GM21737 (cell line): ENCODE results near the gene ATP5F1E.
"Not testable (repeated sequence)": the region's sequence is repeated elsewhere in the genome, so short reads cannot be mapped to it uniquely, and the experiment has no call there.

Source experiments
- ATAC-seq: cut with Tn5 transposase; IDR thresholded peaks from one replicate; pipeline ENCODE4 v1.9.1; 2021; ENCODE audit warnings: mild to moderate bottlenecking, moderate library complexity; ENCODE audit not compliant: unreplicated experiment

The ATP5F1E gene

GRCh38 chr20:59022754-59023153 is 9.4 kb downstream of the ATP5F1E start:
- ATAC-seq, result no peak

GRCh38 chr20:59020938-59021551 is 11.1 kb downstream of the ATP5F1E start:
- ATAC-seq, result no peak

- no peak for ATAC-seq
These were observed 12.9 kb downstream of the ATP5F1E start, which contains the start of gene TUBB1 for GRCh38 chr20:59019217-59019616. TUBB1 (plus strand) TSS chr20:59019429; CDS start chr20:59019523, 94 bp downstream.

- ATAC-seq, result no peak
These were observed 13.3 kb downstream of the ATP5F1E start for GRCh38 chr20:59018817-59019216.

GRCh38 chr20:59017493-59018231 is 14.5 kb downstream of the ATP5F1E start:
- no peak for ATAC-seq

GRCh38 chr20:59016795-59017492 is 15.2 kb downstream of the ATP5F1E start:
- no peak for ATAC-seq

GRCh38 chr20:59015812-59016711 is 16.1 kb downstream of the ATP5F1E start:
- no peak for ATAC-seq

GRCh38 chr20:59015411-59015810 is 16.7 kb downstream of the ATP5F1E start:
- no peak for ATAC-seq

GRCh38 chr20:59014680-59015389 is 17.3 kb downstream of the ATP5F1E start:
- no peak for ATAC-seq

GRCh38 chr20:59013959-59014608 is 18.1 kb downstream of the ATP5F1E start:
- no peak for ATAC-seq

- ATAC-seq, result no peak
These were observed 18.8 kb downstream of the ATP5F1E start for GRCh38 chr20:59013031-59013951.

- not testable (repeated sequence) for ATAC-seq
These were observed 20.3 kb downstream of the ATP5F1E start for GRCh38 chr20:59011874-59012157.

GRCh38 chr20:59010995-59011873 is 20.9 kb downstream of the ATP5F1E start:
- ATAC-seq, result no peak

GRCh38 chr20:59010321-59010994 is 21.7 kb downstream of the ATP5F1E start:
- no peak for ATAC-seq

- no peak for ATAC-seq
These were observed 23.3 kb downstream of the ATP5F1E start for GRCh38 chr20:59008715-59009336.

- peak; percentile 30 for ATAC-seq
These were observed 24.2 kb downstream of the ATP5F1E start for GRCh38 chr20:59007665-59008511.
